Ascending aorta (tissue), 2 donors: ENCODE data around the gene MYCBPAP. TPM values are rescaled to one million over a fixed set of nuclear protein-coding genes. Genes with fewer than 3 reads are reported as not detected.

ENCODE experiments used
- DNase-seq, 2 donors: peaks; one replicate each; pipeline ENCODE4 v3.0.0-alpha.2; 2019; ENCODE audit warnings: low spot score in 2 of 2
- H3K27ac ChIP-seq, 2 donors: fragments of 200-600 bp; sonication (generic); one replicate each; pipeline ENCODE4 v1.5.1; 2016 to 2017; ENCODE audit warnings: mild to moderate bottlenecking in 1 of 2
- H3K27me3 ChIP-seq: fragments of 200-600 bp; sonication (generic); one replicate; pipeline ENCODE4 v1.5.1; 2017
- H3K36me3 ChIP-seq, 2 donors: fragments of 200-600 bp; sonication (generic); one replicate each; pipeline ENCODE4 v1.5.1; 2016
- H3K4me1 ChIP-seq, 2 donors: fragments of 200-600 bp; sonication (generic); one replicate each; pipeline ENCODE4 v1.5.1; 2016 to 2017; ENCODE audit warnings: mild to moderate bottlenecking in 1 of 2
- H3K4me3 ChIP-seq, 2 donors: fragments of 200-600 bp; sonication (generic); one replicate each; pipeline ENCODE4 v1.5.1; 2016 to 2017; ENCODE audit warnings: mild to moderate bottlenecking in 1 of 2
- H3K9me3 ChIP-seq, 2 donors: fragments of 200-600 bp; sonication (generic); one replicate each; pipeline ENCODE4 v1.5.1; 2016
- intact Hi-C: fragments of 100-400 bp; cut with DNase I; formaldehyde crosslinking; loops from one replicate; pipeline ENCODE4 v1.15.1; 2023
- total RNA-seq: library from RNA; depleted of rRNA; stranded (reverse); fragments of >200 nt; gene quantifications from one replicate; pipeline ENCODE4 v1.1.0, GENCODE V29; 2016
- TF ChIP-seq, protein P1 (sequence below), 3 experiments: fragments of 200-600 bp in 2 of 3; fragments of 450-650 bp in 1 of 3; sonication (generic) in 2 of 3; IDR thresholded peaks; one replicate each; pipeline ENCODE4 v1.5.1; 2016 to 2019; ENCODE audit warnings: antibody characterized with exemption in 3 of 3, mild to moderate bottlenecking in 1 of 3, moderate library complexity in 1 of 3

MYCBPAP gene
- total RNA-seq, 1 donor from 2014 or later: 7.9 TPM

DNA sequence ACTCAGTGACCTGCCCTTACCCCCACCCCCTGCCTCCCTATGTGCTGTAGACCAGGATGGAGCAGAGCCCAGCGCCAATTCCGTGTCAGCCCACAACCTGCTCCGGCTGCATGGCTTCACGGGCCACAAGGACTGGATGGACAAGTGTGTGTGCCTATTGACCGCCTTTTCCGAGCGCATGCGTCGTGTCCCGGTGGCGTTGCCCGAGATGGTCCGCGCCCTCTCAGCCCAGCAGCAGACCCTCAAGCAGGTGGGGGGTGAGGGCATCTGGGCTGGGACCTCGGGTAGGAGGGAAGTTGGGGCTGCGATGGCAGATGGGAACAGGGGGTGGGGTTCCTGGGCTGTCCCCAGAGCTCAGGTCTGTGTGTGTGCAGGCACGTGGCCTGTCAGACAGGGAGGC lies 46.0 kb downstream of the MYCBPAP start:
- Histone ChIP-seq H3K4me1 (peaks cover 0 to 5% of the 10 kb centered on the region in 2 donors), H3K27me3 (no peaks in the 10 kb centered on the region), H3K36me3 (peaks cover 7 to 18% of the 10 kb centered on the region in 2 donors), H3K9me3 (no peaks in the 10 kb centered on the region), H3K4me3 (no peak overlapping the region), H3K27ac (no peak overlapping the region)
- intact Hi-C loops: no loop called here
- TF ChIP-seq, protein P1, sequence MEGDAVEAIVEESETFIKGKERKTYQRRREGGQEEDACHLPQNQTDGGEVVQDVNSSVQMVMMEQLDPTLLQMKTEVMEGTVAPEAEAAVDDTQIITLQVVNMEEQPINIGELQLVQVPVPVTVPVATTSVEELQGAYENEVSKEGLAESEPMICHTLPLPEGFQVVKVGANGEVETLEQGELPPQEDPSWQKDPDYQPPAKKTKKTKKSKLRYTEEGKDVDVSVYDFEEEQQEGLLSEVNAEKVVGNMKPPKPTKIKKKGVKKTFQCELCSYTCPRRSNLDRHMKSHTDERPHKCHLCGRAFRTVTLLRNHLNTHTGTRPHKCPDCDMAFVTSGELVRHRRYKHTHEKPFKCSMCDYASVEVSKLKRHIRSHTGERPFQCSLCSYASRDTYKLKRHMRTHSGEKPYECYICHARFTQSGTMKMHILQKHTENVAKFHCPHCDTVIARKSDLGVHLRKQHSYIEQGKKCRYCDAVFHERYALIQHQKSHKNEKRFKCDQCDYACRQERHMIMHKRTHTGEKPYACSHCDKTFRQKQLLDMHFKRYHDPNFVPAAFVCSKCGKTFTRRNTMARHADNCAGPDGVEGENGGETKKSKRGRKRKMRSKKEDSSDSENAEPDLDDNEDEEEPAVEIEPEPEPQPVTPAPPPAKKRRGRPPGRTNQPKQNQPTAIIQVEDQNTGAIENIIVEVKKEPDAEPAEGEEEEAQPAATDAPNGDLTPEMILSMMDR (IDR thresholded peaks at IDR 0.05): no peak
- DNase-seq: no peak

DNA sequence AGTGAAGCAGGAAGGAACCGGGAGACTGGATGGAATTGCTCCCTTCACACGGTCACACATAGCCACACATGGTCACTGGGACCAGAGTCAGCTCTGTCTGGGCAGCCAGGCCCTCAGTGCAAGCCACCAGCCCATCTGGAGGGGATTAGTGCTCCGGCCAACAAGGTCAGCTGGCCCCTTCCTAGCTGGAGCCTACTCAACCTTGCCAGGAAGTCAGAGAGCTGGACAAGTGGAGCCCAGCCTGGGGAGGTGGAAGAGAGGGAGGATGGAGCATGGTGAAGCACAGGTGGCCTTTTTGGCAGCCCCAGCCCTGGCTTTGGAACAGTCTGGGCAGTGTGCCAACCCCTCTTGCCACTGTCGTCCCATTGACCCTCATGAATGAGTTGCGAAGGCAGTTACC lies 48.6 kb downstream of the MYCBPAP start:
- Histone ChIP-seq H3K4me1 (peaks cover 17 to 29% of the 10 kb centered on the region in 2 donors), H3K36me3 (peaks cover 7 to 14% of the 10 kb centered on the region in 2 donors), H3K4me3 (no peak overlapping the region), H3K9me3 (no peaks in the 10 kb centered on the region), H3K27me3 (peaks cover 10% of the 10 kb centered on the region), H3K27ac (no peak overlapping the region)
- DNase-seq: no peak
- intact Hi-C loops: no loop called here
- TF ChIP-seq, protein P1 (IDR thresholded peaks at IDR 0.05): no peak

DNA sequence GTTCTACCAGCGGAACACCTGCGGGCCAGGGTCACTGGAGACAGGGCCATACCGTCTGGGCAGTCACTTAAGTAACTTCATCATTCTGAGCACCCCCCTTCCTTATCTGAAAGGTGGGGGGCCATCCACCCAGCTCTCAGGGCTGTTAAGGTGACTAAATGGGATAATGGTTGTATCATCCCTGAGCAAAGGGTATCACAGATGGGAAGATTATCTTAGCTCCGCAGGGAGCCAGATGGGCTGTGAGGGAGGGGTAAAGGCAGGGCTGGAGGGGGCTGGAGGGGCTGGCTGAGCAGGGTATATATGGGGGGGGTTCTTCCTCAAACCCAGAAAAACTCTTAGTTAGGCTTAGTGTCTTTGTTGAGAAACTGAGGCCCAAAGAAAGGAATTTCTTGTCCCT lies 49.4 kb downstream of the MYCBPAP start:
- Histone ChIP-seq H3K9me3 (no peaks in the 10 kb centered on the region), H3K27me3 (peaks cover 10% of the 10 kb centered on the region), H3K36me3 (peaks cover 7 to 12% of the 10 kb centered on the region in 2 donors), H3K4me1 (peaks cover 17 to 30% of the 10 kb centered on the region in 2 donors), H3K4me3 (no peak overlapping the region), H3K27ac (no peak overlapping the region)
- TF ChIP-seq, protein P1 (IDR thresholded peaks at IDR 0.05): no peak
- no peak for DNase-seq
- intact Hi-C loops: no loop called here

DNA sequence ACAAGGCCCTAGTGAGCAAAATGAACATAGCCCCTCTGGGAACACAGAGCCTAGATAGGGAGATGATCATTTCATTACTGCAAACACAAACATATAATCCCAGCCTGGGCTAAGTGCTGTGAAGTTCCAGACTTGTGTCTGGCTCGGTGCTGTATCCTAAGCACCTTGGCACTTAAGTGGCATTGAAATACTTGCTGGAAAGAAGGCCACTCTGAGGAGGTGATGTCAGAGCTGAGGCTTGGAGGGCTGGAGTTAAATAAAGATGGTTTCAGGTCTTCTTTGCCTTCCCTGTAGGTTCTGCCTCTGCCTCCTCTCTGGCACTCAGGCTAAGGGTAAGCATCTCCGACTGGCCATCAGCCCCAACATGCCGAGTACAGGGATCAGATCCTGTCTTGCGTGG lies 49.9 kb downstream of the MYCBPAP start:
- H3K27me3 ChIP-seq: peaks cover 10% of the 10 kb centered on the region
- TF ChIP-seq, protein P1 (IDR thresholded peaks at IDR 0.05): no peak
- intact Hi-C loops: no loop called here

DNA sequence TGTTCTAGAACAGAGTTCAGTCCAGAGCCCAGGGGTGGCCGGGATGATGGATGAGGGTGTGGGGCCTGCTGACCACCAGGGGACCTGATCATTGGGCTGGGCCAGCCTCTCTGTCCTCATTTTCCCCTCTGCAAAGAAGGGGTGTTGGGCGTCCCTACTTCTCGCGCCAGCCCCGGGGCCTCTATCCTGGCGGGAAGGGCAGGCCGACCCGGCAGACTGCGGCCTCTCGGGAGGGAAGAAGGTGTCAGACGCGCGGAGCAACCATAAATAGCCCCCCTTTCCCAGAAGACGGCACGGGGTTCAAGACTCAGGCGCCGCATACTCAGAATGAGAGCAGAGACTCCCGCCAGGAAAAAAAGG lies 50.3 kb downstream of the MYCBPAP start:
- Histone ChIP-seq H3K4me3 (peak overlapping the region in 1 of 2 donors; percentile 57), H3K27ac (peak overlapping the region in 1 of 2 donors; percentile 22), H3K4me1 (peaks cover 17 to 31% of the 10 kb centered on the region in 2 donors), H3K9me3 (no peaks in the 10 kb centered on the region), H3K36me3 (peaks cover 7 to 12% of the 10 kb centered on the region in 2 donors), H3K27me3 (peaks cover 10% of the 10 kb centered on the region)
- no peak for DNase-seq
- TF ChIP-seq, protein P1 (IDR thresholded peaks at IDR 0.05): no peak
- intact Hi-C loops: no loop called here

More for the DNA sequence above, 49.9 kb downstream of the MYCBPAP start:
- Histone ChIP-seq H3K9me3 (no peaks in the 10 kb centered on the region), H3K27ac (no peak overlapping the region), H3K4me1 (peaks cover 17 to 30% of the 10 kb centered on the region in 2 donors), H3K36me3 (peaks cover 7 to 12% of the 10 kb centered on the region in 2 donors), H3K4me3 (no peak overlapping the region)
- no peak for DNase-seq
